ENCODE results near the gene SNX18.

DNA sequence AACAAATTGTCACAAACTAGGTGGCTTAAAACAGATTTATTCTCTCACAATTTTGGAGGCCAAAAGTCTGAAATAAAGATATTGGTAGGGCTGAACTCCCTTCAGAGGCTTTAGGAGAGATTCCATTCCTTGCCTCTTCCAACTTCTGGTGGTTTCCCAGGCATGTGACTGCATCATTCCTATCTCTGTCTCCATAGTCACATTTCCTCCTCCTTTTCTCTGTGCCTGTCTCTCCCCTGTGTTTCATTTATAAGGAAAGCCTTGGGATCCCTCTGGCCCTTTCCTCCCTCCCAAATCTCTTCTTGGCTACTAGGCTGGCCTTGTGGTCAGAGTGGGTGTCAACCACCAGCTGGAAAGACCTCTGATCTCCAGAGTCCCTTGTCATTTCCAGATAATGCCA is 78.2 kb downstream of the SNX18 start:
- TF ChIP-seq, protein P1, sequence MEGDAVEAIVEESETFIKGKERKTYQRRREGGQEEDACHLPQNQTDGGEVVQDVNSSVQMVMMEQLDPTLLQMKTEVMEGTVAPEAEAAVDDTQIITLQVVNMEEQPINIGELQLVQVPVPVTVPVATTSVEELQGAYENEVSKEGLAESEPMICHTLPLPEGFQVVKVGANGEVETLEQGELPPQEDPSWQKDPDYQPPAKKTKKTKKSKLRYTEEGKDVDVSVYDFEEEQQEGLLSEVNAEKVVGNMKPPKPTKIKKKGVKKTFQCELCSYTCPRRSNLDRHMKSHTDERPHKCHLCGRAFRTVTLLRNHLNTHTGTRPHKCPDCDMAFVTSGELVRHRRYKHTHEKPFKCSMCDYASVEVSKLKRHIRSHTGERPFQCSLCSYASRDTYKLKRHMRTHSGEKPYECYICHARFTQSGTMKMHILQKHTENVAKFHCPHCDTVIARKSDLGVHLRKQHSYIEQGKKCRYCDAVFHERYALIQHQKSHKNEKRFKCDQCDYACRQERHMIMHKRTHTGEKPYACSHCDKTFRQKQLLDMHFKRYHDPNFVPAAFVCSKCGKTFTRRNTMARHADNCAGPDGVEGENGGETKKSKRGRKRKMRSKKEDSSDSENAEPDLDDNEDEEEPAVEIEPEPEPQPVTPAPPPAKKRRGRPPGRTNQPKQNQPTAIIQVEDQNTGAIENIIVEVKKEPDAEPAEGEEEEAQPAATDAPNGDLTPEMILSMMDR (IDR thresholded peaks at IDR 0.05): no peak
- TF ChIP-seq, protein P2, sequence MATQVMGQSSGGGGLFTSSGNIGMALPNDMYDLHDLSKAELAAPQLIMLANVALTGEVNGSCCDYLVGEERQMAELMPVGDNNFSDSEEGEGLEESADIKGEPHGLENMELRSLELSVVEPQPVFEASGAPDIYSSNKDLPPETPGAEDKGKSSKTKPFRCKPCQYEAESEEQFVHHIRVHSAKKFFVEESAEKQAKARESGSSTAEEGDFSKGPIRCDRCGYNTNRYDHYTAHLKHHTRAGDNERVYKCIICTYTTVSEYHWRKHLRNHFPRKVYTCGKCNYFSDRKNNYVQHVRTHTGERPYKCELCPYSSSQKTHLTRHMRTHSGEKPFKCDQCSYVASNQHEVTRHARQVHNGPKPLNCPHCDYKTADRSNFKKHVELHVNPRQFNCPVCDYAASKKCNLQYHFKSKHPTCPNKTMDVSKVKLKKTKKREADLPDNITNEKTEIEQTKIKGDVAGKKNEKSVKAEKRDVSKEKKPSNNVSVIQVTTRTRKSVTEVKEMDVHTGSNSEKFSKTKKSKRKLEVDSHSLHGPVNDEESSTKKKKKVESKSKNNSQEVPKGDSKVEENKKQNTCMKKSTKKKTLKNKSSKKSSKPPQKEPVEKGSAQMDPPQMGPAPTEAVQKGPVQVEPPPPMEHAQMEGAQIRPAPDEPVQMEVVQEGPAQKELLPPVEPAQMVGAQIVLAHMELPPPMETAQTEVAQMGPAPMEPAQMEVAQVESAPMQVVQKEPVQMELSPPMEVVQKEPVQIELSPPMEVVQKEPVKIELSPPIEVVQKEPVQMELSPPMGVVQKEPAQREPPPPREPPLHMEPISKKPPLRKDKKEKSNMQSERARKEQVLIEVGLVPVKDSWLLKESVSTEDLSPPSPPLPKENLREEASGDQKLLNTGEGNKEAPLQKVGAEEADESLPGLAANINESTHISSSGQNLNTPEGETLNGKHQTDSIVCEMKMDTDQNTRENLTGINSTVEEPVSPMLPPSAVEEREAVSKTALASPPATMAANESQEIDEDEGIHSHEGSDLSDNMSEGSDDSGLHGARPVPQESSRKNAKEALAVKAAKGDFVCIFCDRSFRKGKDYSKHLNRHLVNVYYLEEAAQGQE (IDR thresholded peaks at IDR 0.05; ENCODE audit: low read depth, low read length): no peak
- TF ChIP-seq, protein P3, sequence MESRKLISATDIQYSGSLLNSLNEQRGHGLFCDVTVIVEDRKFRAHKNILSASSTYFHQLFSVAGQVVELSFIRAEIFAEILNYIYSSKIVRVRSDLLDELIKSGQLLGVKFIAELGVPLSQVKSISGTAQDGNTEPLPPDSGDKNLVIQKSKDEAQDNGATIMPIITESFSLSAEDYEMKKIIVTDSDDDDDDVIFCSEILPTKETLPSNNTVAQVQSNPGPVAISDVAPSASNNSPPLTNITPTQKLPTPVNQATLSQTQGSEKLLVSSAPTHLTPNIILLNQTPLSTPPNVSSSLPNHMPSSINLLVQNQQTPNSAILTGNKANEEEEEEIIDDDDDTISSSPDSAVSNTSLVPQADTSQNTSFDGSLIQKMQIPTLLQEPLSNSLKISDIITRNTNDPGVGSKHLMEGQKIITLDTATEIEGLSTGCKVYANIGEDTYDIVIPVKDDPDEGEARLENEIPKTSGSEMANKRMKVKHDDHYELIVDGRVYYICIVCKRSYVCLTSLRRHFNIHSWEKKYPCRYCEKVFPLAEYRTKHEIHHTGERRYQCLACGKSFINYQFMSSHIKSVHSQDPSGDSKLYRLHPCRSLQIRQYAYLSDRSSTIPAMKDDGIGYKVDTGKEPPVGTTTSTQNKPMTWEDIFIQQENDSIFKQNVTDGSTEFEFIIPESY (IDR thresholded peaks at IDR 0.05; ENCODE audit: borderline replicate concordance, low read depth): no peak
- TF ChIP-seq RCOR1 (IDR thresholded peaks at IDR 0.05; ENCODE audit: low read length): no peak
- TF ChIP-seq GABPA (IDR thresholded peaks at IDR 0.05; ENCODE audit: low read depth): no peak
- no peak for TF ChIP-seq FOXJ3 (CRISPR knock-in tag; IDR thresholded peaks at IDR 0.05)
- TF ChIP-seq RAD21 (IDR thresholded peaks at IDR 0.05; ENCODE audit: low read length): no peak
- no peak for TF ChIP-seq EP300 (IDR thresholded peaks at IDR 0.05; ENCODE audit: borderline replicate concordance in 1 of 2, low read depth in 1 of 2, low read length in 1 of 2)
